ENCODE results near the gene PTCD2.

GRCh38 chr5:72271702-72272101 lies 48.5 kb upstream of the PTCD2 start:
- TF ChIP-seq YY1 (IDR thresholded peaks at IDR 0.05; ENCODE audit: insufficient read depth, insufficient read length) (no peak), ZNF274 (IDR thresholded peaks at IDR 0.05; ENCODE audit: low read depth, low read length) (no peak)

Measured in NT2/D1 (cell line).